Measurements from ENCODE around the gene KLHL36.
A peak's percentile ranks its signal among the peaks of the same experiment; 100 is the strongest.

The KLHL36 gene

DNA sequence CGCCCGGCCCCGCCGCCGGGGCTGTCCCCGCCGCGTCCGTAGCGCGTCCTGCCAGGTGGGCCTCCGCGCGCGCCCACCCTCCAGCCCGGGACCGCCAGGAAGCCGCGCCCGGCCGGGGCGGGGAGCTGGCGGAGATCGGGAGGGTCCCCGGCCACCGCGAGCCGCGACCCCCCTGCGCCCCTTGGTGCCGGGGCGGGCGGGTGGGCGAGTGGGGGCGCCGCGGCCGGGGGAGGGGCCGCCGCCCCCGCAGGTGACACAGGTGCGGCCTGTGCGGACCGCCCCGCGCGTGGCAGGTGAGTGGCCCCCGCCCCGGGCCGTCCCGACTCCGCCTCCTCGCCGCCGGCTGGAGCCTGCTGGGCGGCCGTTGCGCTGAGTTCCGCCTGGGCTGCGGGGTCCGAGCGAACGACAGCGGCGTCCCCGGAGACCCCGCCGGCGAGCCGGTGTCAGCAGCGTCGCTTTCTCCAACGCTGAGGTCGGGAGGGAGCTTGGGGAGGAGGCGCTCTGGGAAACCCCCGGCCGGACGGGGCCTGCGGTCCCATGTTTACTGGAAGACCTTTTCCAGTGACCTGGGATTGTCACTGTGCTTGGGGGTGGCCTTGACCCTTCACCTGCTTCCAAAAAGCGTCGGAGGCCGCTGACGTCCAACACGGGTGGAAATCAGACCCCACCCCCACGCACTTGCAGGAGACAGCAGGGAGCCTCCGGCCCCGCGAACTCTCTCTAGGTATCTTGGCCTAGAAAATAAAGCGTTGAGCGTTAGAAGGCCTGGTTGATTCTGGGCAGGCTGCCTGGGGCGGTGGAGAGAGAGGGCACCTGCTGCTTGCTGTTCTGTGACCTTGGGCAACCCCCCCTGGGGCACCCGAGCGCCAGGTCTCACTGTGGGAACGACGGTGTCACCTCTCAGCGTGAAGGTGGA, 542 bp downstream of the KLHL36 start:
- peak; percentile 49 for DNase-seq

DNA sequence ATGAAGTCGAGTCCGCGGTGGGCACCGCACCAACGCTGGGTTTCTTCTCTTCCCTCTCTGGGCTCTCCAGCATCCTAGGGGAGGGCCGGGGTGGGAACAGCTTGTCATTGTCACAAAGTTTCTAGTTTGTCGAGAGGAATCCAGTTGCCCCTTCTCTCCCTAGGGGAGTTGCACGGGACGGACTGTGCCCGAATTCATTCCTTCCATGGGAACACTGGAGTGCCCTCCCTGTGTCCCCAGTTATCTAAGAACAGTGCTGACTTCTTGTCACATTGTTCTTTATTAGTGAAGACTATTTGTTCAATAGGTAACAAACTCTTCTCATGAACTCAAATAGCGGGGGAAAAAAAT, 1.2 kb downstream of the KLHL36 start:
- DNase-seq = no peak

DNA sequence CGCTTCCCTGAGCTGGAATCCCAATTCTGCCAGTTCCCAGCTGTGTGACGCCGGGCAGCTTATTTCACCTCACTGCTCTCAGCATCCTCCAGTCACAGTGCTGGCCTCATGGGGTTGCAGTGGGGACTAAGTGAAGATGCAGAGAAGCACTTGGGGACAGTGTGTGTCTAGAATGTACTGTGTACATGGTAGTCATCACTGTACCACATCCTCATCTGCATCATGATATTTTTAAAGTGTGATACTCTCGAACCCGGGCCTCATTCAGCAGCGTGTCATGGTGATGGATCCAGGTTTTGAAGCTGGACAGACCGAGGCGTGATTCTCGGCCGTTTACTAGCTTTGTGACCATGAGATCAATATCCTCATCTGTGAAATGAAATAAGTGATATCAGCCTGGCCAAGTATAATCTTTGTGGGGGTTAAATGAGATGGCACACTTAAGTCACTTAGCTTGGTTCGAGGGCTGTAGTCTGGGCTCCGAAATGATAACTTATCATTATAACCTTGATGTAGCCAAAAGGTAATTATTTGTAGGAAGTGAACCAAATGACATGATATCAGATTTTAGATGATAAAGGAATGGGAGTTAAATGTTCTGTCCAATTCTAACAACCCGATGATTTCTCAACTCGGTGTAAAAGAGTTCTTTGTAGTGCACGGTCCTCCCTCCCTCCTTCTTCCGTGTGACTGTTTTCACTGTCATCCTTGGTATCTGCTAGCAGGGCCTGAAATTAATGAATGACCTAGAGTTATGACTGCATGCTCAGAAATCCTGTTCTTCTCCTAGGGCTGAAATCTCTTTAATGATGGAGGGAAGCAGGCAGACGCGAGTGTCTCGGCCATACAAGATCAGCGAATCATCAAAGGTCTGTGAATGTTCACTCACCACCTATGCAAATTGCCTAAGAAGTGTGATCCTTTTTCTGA, 2.0 kb downstream of the KLHL36 start:
- DNase-seq = no peak

DNA sequence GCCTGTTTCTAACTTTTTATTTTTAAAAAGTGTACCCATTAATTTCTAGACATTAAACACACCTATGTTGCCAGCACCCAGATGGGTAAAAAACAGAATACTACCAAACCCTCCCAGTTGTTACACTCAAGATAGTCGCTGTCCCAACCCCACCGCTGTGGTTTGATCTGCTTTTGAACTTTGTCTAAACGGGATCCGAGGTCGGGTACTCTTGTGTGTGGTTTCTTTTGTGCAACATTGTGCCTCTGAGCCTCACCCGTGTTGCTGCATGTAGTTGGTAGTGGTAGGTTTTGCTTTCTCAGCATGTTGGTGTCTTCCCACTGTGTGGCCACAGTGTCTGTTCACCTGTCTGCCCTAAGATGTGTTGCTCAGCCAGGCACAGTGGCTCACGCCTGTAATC, 4.3 kb downstream of the KLHL36 start:
- peak; percentile 31 for DNase-seq

DNA sequence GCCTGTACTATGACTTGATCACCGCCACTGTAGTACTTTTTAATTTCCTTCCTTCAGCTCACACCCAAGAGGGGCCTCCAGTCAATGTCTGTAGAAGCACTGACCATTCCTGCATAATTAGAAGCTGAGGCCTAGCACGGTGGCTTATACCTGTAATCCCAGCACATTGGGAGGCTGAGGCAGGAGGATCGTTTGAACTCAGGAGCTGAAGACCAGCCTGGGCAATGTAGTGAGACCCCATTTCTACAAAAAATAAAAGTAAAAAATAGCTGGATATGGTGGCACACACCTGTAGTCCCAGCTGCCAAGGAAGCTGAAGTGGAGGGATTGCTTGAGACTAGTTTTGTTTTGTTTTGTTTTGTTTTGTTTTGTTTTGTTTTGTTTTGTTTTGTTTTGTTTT, 5.9 kb downstream of the KLHL36 start:
- DNase-seq = no peak

DNA sequence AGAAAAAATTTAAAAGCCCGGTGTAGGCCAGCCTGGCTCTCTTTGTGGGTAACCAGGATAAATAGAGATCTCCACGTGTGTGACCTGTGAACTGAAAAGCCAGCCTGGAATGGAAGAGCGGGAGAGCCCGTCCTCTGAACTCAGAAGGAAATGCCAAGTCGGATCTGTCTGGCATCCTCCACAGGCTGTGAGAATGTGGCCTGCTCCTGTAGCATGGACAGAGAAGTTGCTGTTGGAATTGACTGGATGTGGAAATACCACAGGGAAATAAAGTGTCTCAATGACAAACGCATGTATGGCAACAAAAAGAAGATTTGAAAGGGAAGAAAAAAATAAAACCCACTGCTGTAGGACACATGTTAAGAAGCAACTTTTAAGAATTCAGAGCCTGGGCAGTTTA, 6.7 kb downstream of the KLHL36 start:
- no peak for DNase-seq

DNA sequence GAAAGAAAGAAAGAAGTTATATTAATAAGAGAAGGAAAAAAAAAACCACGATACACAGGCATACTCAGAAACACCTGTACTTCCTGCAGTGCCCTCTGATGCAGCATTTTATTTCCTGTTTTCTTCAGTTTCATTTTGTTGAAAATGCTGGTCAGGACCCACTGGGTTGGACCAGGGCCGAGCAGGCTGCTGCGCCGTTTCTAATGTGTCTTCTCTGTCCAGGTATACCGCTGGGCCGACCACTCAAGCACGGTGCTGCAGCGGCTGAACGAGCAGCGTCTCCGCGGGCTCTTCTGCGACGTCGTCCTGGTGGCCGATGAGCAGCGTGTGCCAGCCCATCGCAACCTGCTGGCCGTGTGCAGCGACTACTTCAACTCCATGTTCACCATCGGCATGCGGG, 8.3 kb downstream of the KLHL36 start:
- DNase-seq = no peak

DNA sequence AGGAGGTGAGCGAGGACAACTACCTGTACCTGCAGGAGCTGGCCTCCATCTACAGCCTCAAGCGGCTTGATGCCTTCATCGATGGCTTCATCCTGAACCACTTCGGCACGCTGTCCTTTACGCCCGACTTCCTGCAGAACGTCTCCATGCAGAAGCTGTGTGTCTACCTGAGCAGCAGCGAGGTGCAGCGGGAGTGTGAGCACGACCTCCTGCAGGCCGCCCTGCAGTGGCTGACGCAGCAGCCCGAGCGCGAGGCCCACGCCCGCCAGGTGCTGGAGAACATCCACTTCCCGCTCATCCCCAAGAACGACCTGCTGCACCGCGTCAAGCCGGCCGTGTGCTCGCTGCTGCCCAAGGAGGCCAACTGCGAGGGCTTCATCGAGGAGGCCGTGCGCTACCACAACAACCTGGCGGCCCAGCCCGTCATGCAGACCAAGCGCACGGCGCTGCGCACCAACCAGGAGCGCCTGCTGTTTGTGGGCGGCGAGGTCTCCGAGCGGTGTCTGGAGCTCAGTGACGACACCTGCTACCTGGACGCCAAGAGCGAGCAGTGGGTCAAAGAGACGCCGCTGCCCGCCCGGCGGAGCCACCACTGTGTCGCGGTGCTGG, 9.0 kb downstream of the KLHL36 start:
- no peak for DNase-seq

DNA sequence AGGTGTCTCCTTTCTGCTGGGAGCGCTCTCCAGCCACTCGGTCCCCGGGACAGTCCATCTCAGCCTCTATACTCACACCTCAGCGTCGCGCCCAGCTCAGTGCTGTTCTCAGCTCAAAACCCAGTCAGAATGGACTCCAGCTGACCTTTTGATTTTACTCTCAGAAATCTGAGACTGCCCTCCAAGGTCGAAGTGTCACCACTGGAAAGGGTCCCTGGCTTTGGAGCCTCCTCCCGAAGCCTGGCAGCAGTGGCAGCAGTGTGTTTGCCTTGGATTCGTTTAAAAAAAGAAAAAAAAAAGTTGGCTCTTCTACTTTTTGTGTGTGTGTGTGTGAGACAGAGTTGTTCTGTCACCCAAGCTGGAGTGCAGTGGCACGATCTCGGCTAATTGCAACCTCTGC, 10.4 kb downstream of the KLHL36 start:
- no peak for DNase-seq

DNA sequence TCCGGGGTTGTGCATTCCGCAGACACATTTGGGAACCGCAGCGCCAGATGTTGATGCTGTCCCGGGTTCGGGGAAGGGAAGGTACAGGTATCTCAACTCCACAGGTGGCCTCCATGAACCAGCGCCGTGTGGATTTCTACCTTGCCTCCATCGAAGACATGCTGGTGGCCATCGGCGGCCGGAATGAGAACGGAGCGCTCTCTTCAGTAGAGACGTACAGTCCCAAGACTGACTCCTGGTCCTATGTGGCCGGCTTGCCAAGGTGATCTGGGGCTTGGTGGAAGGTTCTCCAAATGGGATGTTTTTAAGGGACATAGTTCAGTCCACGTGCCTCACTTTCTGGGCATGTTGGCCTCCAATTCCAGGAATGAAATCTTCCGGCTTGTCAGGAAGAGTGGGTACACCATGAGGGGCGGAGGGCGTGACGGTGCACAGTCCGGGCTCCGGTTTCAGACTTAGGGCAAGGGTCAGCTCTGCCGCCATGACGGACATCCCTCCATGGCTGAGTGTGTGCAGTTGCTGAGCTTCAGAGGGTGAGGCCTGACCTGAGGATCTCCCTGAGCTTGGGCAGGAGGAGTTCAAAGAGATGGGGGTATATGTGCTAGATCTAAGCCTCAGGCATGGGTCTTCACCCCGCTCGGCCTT, 11.5 kb downstream of the KLHL36 start:
- no peak for DNase-seq

DNA sequence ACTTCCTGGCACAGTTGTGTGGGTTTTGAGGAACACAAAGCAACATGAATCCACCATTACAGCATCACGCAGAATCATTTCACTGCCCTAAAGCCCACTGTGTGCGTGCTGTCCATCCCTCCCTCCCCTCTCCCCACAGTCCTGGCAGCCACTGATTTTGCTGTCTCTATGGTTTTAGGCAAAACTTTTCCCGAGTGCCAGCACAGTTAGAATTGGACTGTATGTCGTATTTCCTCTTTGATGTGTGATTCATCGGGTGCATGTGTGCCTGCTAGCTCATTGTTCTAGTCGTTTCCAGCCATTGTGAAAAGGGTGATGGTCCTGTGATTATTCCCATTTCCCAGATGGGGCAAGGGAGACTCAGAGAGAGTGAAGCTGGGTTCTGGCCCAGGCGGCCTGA, 12.7 kb downstream of the KLHL36 start:
- DNase-seq = no peak

DNA sequence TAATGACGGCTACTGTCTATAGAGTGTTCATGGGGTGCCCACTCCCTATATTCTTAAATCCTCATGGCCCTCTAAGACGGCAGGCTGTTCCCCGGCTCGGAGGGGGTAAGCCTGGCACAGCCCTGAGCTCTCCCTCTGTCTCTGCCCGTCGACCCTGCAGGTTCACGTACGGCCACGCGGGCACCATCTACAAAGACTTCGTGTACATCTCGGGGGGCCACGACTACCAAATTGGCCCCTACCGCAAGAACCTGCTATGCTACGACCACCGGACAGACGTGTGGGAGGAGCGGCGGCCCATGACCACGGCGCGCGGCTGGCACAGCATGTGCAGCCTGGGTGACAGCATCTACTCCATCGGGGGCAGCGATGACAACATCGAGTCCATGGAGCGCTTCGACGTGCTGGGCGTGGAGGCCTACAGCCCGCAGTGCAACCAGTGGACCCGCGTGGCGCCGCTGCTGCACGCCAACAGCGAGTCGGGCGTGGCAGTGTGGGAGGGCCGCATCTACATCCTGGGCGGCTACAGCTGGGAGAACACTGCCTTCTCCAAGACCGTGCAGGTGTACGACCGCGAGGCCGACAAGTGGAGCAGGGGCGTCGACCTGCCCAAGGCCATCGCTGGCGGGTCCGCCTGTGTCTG, 13.2 kb downstream of the KLHL36 start:
- no peak for DNase-seq

DNA sequence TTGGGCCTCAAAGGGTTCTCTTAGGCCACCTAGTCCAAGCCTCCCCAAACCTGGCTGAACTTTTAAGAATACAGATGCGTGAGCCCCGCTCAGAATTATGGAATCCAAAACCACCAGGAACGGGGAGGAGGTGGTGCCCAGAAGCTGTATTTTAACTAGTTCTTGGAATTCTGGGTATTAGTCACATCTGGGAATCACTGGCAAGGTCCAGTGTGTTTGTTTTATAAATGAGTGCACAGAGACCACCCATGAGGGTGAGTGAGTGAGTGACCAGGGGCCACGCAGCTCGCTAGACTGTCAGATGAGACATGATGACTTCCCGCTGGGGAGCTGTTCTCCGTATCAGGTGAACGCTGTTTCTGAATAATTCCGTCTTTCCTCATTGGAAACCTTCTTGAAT, 14.2 kb downstream of the KLHL36 start:
- no peak for DNase-seq

DNA sequence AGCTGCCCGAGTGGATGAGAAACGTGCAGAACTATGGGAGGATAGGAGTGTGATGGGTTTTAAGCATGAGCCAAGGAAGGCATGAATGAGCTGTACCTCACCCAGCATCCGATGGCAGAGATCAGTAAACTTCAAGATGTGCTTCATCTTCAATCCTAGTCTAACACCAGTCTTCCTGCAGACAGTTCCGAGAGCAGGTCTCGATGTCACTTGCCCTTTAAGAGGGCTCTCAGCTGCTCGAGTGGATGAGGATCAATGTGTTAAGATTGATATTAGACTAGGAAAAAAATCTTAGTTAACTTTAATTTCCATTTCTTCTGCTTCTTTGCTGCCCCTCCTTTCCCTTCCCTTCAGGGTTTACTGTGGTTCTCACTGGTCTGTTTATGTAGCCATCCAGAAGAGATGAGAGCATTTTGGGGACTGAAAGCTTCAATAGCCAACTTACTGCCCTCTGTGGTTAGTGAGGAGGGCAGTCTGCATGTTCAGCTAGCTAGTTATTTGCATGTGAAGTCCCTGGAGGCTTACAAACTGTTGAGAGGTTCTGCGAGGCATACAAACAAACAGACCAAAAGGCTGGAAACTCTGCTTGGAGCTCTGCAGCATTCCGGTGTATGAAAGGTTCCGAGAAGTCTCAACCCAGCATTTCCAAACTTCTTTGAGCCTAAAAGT, 15.3 kb downstream of the KLHL36 start:
- DNase-seq = no peak

DNA sequence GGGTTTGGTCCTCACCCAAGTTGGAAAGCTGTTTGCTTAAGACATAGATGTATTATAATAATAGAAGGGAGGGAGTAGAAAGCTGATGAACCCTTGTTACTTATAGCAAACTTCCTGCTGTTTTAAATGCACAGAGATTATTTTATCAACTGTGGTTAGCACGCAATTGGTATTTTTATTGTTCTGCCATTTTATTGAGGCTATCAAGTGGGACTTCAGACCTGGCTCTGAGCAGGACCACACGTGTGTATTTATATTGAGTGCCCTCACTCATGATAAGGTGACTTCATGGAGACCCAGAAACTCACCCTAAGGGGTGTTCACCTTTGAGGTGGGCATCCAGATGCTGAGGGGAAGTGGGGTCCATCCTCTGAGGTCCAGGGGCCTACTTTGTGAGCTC, 17.0 kb downstream of the KLHL36 start:
- DNase-seq = no peak

DNA sequence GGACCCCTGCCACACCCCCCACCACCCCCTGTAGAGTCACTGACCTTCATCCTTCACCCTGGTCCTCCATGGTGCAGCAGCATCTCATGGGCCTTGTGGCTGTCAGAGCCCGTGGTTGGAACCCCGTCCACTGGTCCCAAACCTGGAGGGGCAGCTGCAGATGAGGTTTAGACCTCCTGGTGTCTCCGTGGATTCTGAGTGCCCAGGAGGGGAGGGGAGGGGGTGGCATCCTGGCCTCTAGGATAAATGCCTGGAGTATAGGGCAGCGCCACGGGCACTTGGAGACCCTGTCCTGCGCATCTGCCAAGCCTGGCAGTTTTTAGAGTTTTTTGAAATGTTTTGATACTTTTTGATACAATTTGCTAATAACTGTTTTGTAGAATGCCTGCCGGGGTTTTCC, 17.5 kb downstream of the KLHL36 start:
- DNase-seq = no peak

DNA sequence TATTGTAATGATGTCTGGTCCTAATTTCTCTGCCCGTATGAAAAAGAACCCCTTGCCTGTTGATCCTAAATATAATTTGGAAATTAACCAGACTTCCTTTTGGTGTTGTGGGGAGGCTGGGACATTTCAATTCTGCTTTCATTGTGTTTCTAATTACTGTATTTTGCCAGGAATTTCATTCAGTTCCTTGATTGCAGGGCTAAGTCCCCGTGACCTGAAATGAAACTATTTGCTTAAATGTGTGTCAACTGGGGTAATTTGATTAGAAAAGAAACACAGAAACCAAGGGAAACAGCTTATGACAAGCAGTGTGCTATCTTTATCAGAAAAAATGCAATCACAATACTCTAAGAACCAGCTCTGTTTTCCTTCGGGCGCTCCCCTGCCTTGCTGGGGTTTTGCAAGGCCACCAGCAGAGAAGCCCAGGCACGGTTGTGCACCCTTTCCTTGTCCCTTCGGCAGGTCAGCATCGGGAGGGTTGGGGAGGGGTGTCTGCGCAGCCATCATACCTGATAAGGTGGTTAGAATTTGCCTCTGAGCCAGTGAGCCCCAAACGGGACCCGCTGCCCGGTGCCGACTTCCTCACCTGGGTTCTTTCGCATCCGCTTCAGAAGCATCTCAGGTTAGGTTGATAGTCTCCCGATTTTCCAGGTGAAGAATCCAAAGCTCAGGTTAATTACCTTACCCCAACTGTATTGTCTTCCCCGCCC, 19.4 kb downstream of the KLHL36 start:
- DNase-seq = no peak

DNA sequence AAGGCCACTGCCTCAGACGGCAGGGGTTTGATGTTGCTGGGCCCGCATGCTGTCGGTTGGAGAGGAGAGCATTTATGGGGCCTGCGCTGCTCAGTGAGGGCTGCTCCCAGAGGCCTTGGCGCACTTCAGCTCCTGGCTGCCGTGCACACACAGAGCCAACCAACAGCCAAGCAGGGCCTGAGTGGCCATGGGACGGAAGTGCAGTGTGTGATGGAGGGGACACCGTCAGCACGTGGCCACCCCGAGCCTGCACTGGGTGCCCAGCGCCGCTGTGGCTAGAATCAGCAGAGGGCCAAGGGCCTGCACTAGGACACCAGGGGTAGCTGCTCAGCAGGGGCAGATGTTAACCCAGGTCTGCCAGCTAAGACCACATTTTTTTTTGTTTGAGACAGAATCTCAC, 21.8 kb downstream of the KLHL36 start:
- DNase-seq = no peak

DNA sequence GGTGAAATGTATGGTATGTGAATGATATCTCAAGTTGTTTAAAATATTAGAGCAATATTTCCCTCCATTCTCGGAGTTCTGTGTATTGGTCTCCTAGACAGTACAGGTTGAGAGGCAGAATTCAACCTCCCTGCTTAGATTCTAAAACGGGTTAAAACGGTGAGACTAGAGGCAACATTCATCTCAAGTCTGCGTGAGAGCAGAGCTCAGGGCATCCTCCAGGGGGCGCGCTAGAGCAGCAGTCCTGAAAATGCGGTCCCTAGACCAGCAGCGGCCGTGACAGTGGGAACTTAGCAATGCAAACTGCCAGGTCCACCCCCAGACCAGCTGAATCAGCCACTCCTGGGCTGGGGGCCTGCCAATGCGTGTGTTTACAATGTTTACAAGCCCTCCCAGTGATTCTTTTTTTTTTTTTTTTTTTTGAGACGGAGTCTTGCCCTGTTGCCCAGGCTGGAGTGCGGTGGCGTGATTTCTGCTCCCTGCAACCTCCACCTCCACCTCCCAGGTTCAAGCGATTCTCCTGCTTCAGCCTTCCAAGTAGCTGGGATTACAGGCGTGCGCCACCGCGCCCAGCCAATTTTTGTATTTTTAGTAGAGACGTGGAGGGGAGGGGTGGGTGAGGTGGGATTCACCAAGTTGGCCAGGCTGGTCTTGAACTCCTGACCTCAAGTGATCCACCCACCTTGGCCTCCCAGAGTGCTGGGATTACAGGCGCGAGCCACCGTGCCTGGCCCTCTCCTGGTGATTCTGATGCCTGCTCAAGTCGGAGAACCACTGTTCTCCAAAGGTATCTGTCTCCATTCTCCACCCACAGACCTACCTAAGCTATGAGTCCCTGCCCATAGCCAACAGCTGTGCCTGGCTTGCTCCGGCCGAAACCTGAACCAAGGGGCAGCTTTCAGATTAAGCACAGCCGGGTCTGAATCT, 24.2 kb downstream of the KLHL36 start:
- peak; percentile 85 for DNase-seq

DNA sequence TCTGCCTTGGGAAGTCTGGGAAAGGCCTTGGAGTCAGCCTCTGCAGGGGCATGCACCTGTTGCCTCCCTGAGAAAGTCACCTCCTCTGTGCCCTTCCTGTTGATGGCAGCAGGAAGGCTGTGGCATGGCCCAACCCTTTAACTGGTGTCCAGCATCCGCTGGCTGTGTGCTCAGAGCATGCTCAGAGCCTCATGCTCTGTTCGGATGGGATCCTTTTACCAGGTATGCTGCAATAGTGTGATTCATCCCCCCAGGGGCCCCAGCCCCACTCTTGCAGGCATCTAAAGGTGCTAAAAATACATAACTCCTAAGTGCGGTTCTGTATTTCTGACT, 24.9 kb downstream of the KLHL36 start:
- no peak for DNase-seq
